ENCODE results near the gene KSR2.
A peak's percentile ranks its signal among the peaks of the same experiment; 100 is the strongest.

Gene KSR2

GRCh38 chr12:117508468-117508867 lies 460.3 kb downstream of the KSR2 start:
- Histone ChIP-seq H3K4me1 (ENCODE audit: control insufficient read depth, insufficient read depth, low read length) (peaks cover 11% of the 10 kb centered on the region; the same call in 1 of the 2 replicates), H3K9me3 (ENCODE audit: control insufficient read depth, insufficient read depth, low read depth, low read length) (no peaks in the 10 kb centered on the region), H3K27ac (ENCODE audit: extremely low read depth, low read depth, low read length) (no peak overlapping the region), H3K4me3 (ENCODE audit: low read depth, low read length) (no peak overlapping the region), H3K36me3 (ENCODE audit: control insufficient read depth in 2 of 2, insufficient read depth in 1 of 2, low read length in 2 of 2) (no peaks in the 10 kb centered on the region)
- ChIA-PET CTCF (interaction anchor here (0.6 to 0.7 kb wide), 2 partner anchors 140 to 870 kb away, joined by 3 read pairs; no protein-coding TSS in a partner anchor), POLR2A (no interaction called here)
- TF ChIP-seq SALL2 (tag by site-specific recombination; IDR thresholded peaks at IDR 0.05; ENCODE audit: borderline replicate concordance): peak; percentile 16; the same call in 1 of the 2 replicates
- no peak for TF ChIP-seq ZNF354C (tag by site-specific recombination; IDR thresholded peaks at IDR 0.05; ENCODE audit: borderline replicate concordance, low read depth)
- peak; percentile 100 for TF ChIP-seq EGR2 (tag by site-specific recombination; IDR thresholded peaks at IDR 0.05; ENCODE audit: low read depth)
- TF ChIP-seq ZNF155 (tag by site-specific recombination; IDR thresholded peaks at IDR 0.05): no peak
- TF ChIP-seq, protein P1, sequence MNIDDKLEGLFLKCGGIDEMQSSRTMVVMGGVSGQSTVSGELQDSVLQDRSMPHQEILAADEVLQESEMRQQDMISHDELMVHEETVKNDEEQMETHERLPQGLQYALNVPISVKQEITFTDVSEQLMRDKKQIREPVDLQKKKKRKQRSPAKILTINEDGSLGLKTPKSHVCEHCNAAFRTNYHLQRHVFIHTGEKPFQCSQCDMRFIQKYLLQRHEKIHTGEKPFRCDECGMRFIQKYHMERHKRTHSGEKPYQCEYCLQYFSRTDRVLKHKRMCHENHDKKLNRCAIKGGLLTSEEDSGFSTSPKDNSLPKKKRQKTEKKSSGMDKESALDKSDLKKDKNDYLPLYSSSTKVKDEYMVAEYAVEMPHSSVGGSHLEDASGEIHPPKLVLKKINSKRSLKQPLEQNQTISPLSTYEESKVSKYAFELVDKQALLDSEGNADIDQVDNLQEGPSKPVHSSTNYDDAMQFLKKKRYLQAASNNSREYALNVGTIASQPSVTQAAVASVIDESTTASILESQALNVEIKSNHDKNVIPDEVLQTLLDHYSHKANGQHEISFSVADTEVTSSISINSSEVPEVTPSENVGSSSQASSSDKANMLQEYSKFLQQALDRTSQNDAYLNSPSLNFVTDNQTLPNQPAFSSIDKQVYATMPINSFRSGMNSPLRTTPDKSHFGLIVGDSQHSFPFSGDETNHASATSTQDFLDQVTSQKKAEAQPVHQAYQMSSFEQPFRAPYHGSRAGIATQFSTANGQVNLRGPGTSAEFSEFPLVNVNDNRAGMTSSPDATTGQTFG (tag by site-specific recombination; IDR thresholded peaks at IDR 0.05; ENCODE audit: borderline replicate concordance): no peak
- TF ChIP-seq ZFHX2 (tag by site-specific recombination; conservative IDR thresholded peaks at IDR 0.05): peak; percentile 95
- TF ChIP-seq, protein P2, sequence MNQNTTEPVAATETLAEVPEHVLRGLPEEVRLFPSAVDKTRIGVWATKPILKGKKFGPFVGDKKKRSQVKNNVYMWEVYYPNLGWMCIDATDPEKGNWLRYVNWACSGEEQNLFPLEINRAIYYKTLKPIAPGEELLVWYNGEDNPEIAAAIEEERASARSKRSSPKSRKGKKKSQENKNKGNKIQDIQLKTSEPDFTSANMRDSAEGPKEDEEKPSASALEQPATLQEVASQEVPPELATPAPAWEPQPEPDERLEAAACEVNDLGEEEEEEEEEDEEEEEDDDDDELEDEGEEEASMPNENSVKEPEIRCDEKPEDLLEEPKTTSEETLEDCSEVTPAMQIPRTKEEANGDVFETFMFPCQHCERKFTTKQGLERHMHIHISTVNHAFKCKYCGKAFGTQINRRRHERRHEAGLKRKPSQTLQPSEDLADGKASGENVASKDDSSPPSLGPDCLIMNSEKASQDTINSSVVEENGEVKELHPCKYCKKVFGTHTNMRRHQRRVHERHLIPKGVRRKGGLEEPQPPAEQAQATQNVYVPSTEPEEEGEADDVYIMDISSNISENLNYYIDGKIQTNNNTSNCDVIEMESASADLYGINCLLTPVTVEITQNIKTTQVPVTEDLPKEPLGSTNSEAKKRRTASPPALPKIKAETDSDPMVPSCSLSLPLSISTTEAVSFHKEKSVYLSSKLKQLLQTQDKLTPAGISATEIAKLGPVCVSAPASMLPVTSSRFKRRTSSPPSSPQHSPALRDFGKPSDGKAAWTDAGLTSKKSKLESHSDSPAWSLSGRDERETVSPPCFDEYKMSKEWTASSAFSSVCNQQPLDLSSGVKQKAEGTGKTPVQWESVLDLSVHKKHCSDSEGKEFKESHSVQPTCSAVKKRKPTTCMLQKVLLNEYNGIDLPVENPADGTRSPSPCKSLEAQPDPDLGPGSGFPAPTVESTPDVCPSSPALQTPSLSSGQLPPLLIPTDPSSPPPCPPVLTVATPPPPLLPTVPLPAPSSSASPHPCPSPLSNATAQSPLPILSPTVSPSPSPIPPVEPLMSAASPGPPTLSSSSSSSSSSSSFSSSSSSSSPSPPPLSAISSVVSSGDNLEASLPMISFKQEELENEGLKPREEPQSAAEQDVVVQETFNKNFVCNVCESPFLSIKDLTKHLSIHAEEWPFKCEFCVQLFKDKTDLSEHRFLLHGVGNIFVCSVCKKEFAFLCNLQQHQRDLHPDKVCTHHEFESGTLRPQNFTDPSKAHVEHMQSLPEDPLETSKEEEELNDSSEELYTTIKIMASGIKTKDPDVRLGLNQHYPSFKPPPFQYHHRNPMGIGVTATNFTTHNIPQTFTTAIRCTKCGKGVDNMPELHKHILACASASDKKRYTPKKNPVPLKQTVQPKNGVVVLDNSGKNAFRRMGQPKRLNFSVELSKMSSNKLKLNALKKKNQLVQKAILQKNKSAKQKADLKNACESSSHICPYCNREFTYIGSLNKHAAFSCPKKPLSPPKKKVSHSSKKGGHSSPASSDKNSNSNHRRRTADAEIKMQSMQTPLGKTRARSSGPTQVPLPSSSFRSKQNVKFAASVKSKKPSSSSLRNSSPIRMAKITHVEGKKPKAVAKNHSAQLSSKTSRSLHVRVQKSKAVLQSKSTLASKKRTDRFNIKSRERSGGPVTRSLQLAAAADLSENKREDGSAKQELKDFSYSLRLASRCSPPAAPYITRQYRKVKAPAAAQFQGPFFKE (tag by site-specific recombination; IDR thresholded peaks at IDR 0.05; ENCODE audit: borderline replicate concordance): no peak
- peak; percentile 8; the same call in 1 of the 2 replicates for TF ChIP-seq ZNF16 (tag by site-specific recombination; IDR thresholded peaks at IDR 0.05; ENCODE audit: low read depth)
- 0 out of 2 replicates have a peak, but pooled peaks have one; percentile 13 for TF ChIP-seq ZNF777 (tag by site-specific recombination; IDR thresholded peaks at IDR 0.05; ENCODE audit: borderline replicate concordance)
- 0 out of 2 replicates have a peak, but pooled peaks have one; percentile 4 for TF ChIP-seq ZNF146 (tag by site-specific recombination; IDR thresholded peaks at IDR 0.05)

DNA sequence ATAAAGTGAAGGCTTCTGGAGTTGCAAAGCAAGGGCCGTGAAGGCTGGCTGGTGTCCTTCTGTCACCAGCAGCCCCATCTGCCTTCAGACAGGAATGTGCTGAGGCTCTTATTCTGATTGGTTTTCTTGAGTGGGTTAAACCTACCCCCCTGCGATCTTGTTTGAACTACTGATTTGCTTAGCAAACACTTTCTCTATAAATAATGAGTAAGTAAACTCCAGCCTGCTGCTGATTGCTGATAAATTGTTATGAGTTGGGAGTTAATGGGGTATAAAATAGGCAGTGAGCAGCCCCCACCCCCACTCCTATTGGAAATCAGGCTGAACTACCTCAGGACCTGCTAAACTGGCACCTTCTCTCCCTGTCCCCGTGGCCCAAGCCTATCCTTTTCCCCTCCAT lies 461.2 kb downstream of the KSR2 start:
- Histone ChIP-seq H3K27ac (ENCODE audit: extremely low read depth, low read depth, low read length) (no peak overlapping the region), H3K4me1 (ENCODE audit: control insufficient read depth, insufficient read depth, low read length) (peaks cover 11% of the 10 kb centered on the region; the same call in 1 of the 2 replicates), H3K4me3 (ENCODE audit: low read depth, low read length) (no peak overlapping the region), H3K36me3 (ENCODE audit: control insufficient read depth in 2 of 2, insufficient read depth in 1 of 2, low read length in 2 of 2) (no peaks in the 10 kb centered on the region), H3K9me3 (ENCODE audit: control insufficient read depth, insufficient read depth, low read depth, low read length) (no peaks in the 10 kb centered on the region)
- ChIA-PET POLR2A (no interaction called here), CTCF (no interaction called here)
- TF ChIP-seq ZFHX2 (tag by site-specific recombination; conservative IDR thresholded peaks at IDR 0.05) (peak; percentile 23; the same call in 1 of the 2 replicates), FEZF1 (tag by site-specific recombination; IDR thresholded peaks at IDR 0.05) (0 out of 2 replicates have a peak, but pooled peaks have one; percentile 58), OSR2 (tag by site-specific recombination; IDR thresholded peaks at IDR 0.05) (peak; percentile 66), ZNF792 (tag by site-specific recombination; IDR thresholded peaks at IDR 0.05) (no peak), ZNF362 (tag by site-specific recombination; IDR thresholded peaks at IDR 0.05) (no peak), ZNF48 (tag by site-specific recombination; IDR thresholded peaks at IDR 0.05) (no peak), ZNF18 (tag by site-specific recombination; IDR thresholded peaks at IDR 0.05) (0 out of 2 replicates have a peak, but pooled peaks have one; percentile 20), EGR2 (tag by site-specific recombination; IDR thresholded peaks at IDR 0.05; ENCODE audit: low read depth) (peak; percentile 58; the same call in 1 of the 2 replicates), ZNF132 (tag by site-specific recombination; IDR thresholded peaks at IDR 0.05; ENCODE audit: borderline replicate concordance) (no peak), YY1 (tag by site-specific recombination; IDR thresholded peaks at IDR 0.05) (no peak)
- TF ChIP-seq, protein P3, sequence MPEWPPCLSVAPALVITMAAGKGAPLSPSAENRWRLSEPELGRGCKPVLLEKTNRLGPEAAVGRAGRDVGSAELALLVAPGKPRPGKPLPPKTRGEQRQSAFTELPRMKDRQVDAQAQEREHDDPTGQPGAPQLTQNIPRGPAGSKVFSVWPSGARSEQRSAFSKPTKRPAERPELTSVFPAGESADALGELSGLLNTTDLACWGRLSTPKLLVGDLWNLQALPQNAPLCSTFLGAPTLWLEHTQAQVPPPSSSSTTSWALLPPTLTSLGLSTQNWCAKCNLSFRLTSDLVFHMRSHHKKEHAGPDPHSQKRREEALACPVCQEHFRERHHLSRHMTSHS (tag by site-specific recombination; IDR thresholded peaks at IDR 0.05): peak; percentile 56; the same call in 1 of the 2 replicates
- TF ChIP-seq, protein P4, sequence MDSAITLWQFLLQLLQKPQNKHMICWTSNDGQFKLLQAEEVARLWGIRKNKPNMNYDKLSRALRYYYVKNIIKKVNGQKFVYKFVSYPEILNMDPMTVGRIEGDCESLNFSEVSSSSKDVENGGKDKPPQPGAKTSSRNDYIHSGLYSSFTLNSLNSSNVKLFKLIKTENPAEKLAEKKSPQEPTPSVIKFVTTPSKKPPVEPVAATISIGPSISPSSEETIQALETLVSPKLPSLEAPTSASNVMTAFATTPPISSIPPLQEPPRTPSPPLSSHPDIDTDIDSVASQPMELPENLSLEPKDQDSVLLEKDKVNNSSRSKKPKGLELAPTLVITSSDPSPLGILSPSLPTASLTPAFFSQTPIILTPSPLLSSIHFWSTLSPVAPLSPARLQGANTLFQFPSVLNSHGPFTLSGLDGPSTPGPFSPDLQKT (IDR thresholded peaks at IDR 0.05; ENCODE audit: borderline replicate concordance, low read depth, low read length): no peak

Measured in HEK293 (cell line).